ENCODE measurements around the gene GOSR2.

Gene GOSR2

DNA sequence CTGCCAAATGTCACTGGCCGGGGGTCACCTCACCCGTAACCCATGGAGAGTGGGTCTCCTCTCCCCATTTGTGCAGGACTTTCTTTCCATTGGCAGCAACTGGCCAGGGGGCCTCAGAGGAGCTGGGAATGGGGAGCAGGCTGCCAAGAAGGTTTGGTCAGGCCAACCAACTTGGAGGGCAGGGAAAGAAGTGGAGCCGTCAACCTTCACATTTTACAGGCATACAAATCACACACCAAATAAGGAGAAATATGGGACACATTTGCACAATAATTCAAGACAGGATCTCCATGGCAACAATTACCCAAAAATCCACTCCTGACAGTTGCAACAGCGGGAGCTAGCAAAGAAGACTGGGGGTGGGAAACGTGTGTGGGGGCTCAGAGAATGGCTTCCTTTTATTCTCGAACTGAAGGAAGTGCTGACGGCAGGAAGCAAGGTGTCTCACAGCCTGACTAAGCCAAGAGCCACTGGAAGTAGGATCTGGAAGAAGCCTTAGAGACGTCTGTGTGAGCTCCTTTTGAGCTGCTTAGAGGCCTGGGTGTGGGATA is 35.2 kb downstream of the GOSR2 start:
- H3K9ac ChIP-seq (ENCODE audit: low read length), result no peak overlapping the region
- H3K36me3 ChIP-seq (ENCODE audit: control insufficient read depth, insufficient read depth, low read length), result no peaks in the 10 kb centered on the region
- no peaks in the 10 kb centered on the region for H3K27me3 ChIP-seq (ENCODE audit: control insufficient read depth, insufficient read depth, low read length)
- no peaks in the 10 kb centered on the region for H3K4me1 ChIP-seq (ENCODE audit: control insufficient read depth, insufficient read depth, low read length)
- no peak overlapping the region for H3K4me3 ChIP-seq (ENCODE audit: low read length)
- no peaks in the 10 kb centered on the region for H3K9me3 ChIP-seq (ENCODE audit: control insufficient read depth, low read length)

DNA sequence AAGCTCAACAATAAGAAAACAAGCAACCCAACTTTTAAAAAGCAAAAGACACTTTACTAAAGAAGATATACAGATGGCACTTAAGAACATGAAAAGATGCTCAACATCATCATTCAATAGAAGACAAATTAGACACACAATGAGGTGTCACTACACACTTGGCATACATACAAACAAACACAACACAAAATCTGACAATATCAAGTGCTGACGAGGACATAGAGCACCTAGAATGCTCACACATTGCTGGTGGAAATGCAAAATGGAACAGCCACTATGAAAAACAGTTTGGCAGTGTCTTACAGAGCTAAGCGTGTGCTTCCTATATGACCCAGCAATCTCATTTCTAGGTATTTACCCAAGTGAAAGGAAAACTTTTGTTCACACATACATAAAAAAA is 37.2 kb downstream of the GOSR2 start:
- Histone ChIP-seq H3K27me3 (ENCODE audit: control insufficient read depth, insufficient read depth, low read length) (no peaks in the 10 kb centered on the region), H3K4me3 (ENCODE audit: low read length) (no peak overlapping the region), H3K9me3 (ENCODE audit: control insufficient read depth, low read length) (no peaks in the 10 kb centered on the region), H3K9ac (ENCODE audit: low read length) (no peak overlapping the region), H3K36me3 (ENCODE audit: control insufficient read depth, insufficient read depth, low read length) (no peaks in the 10 kb centered on the region), H3K4me1 (ENCODE audit: control insufficient read depth, insufficient read depth, low read length) (no peaks in the 10 kb centered on the region)

DNA sequence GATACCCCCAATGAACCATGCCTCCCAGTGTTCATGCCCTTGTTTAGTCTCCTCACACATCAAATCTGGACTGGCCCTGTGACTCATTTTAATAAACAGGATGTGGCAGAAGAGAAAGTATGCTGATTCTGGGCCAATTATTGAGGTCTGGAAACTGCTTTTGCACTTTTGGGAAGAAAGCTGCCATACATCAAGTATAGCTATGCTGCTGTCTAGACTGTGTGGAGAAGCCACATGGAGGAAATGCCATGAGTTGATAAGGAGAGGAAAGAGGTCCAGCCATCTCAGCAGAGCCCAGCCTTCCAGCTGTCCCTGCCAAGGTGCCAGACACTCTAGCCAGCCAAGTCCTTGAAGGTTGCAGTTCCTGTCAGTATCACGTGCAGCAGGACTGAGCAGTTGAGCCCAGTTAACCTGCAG is 39.4 kb downstream of the GOSR2 start:
- H3K27me3 ChIP-seq (ENCODE audit: control insufficient read depth, insufficient read depth, low read length), result no peaks in the 10 kb centered on the region
- no peaks in the 10 kb centered on the region for H3K9me3 ChIP-seq (ENCODE audit: control insufficient read depth, low read length)
- H3K9ac ChIP-seq (ENCODE audit: low read length), result no peak overlapping the region
- no peaks in the 10 kb centered on the region for H3K36me3 ChIP-seq (ENCODE audit: control insufficient read depth, insufficient read depth, low read length)
- no peak overlapping the region for H3K4me3 ChIP-seq (ENCODE audit: low read length)
- no peaks in the 10 kb centered on the region for H3K4me1 ChIP-seq (ENCODE audit: control insufficient read depth, insufficient read depth, low read length)

DNA sequence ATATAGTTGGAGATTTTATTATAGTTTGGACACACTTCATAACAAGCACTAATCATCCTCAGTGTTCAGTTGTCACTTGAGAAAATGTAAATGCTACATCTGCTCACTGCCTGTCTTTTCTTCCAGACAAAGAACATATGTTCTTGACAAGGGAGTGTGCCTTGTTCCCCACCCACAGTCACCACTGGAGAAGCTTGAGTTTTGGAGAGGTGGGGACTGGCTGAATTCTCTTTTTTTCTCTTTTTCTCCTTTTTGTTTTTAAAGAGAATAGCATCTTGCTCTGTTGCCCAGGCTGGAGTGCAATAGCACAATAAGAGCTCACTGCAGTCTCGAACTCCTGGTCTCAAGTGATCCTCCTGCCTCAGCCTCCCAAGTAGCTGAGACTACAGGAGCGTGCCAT is 40.6 kb downstream of the GOSR2 start:
- Histone ChIP-seq H3K4me3 (ENCODE audit: low read length) (no peak overlapping the region), H3K9me3 (ENCODE audit: control insufficient read depth, low read length) (no peaks in the 10 kb centered on the region), H3K36me3 (ENCODE audit: control insufficient read depth, insufficient read depth, low read length) (no peaks in the 10 kb centered on the region), H3K9ac (ENCODE audit: low read length) (no peak overlapping the region), H3K27me3 (ENCODE audit: control insufficient read depth, insufficient read depth, low read length) (no peaks in the 10 kb centered on the region), H3K4me1 (ENCODE audit: control insufficient read depth, insufficient read depth, low read length) (no peaks in the 10 kb centered on the region)

DNA sequence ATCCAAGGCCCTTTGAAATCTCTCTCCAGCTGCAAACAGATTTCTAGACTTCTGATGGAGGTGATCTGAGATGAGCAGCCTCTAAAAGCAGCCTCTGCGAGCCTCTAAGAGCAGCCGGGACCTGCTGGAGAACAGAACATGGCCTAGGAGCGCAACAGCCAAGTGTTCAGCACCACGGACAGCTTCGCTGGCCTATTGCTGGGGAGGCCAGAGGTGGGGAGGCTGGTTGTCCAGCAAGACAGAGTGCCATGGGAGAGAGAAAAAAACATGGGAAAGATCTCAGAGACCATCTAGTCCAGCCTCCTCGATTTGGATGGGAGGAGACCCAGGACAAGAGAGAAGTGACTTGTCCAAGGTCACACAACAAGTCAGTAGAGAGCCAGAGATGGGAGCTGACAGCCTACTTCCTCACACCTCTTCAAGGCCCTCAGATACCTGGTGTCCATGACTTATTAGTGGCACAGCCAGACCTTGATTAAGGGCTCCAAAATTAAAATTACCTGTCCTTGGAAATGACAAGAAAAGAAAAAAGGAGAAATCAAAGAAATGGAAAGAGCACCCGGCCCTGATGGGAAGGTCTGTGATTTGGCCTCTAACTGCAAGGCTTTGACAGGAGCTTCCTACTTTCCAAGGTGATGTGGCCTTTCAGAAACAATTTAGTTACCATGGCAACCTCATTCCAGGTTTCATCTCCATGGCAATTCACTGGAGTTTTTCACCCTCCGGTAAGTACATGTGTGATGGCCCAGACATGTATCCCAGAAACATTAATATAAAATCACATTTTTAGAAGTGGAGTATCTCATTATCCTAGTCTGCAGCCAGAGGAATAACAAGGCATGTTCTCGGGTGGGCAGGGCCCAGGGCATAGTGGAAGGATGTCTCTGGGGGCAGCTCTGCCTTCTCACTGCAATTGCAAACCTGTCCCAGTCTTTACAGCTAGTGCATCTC is 41.6 kb downstream of the GOSR2 start:
- Histone ChIP-seq H3K27me3 (ENCODE audit: control insufficient read depth, insufficient read depth, low read length) (no peaks in the 10 kb centered on the region), H3K4me1 (ENCODE audit: control insufficient read depth, insufficient read depth, low read length) (no peaks in the 10 kb centered on the region)

DNA sequence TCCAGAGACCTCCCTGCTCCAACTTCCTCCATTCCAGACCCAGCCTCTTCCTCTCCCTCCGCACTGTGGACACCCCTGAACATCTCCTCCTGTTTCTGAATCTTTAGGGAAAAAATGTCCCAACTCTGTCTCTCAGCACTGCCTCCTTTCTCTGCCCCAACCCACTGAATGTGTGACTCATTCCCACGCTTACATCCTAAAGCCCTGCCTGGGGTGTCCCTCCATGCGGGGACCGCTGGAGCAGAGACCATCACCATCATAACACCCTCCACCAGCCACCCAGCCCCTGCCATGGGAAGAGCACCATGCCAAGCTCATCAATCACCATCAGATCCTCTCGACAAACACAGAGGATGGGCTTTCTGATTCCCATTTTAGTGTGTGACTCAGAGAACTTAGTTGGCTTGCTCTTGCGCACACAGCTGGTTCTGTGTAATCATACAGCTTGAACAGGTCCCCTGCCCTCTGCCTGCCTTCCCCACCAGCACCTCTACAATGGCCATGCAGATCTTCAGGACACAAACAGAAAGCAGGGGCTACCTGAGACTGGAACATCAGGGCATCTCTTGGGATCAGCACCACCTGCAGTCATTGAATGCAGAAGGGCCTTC is 45.4 kb downstream of the GOSR2 start:
- no peaks in the 10 kb centered on the region for H3K9me3 ChIP-seq (ENCODE audit: control insufficient read depth, low read length)
- no peaks in the 10 kb centered on the region for H3K27me3 ChIP-seq (ENCODE audit: control insufficient read depth, insufficient read depth, low read length)
- H3K36me3 ChIP-seq (ENCODE audit: control insufficient read depth, insufficient read depth, low read length), result no peaks in the 10 kb centered on the region
- H3K4me3 ChIP-seq (ENCODE audit: low read length), result no peak overlapping the region
- no peak overlapping the region for H3K9ac ChIP-seq (ENCODE audit: low read length)
- no peaks in the 10 kb centered on the region for H3K4me1 ChIP-seq (ENCODE audit: control insufficient read depth, insufficient read depth, low read length)

More for the DNA sequence above, 41.6 kb downstream of the GOSR2 start:
- H3K4me3 ChIP-seq (ENCODE audit: low read length), result no peak overlapping the region
- H3K9ac ChIP-seq (ENCODE audit: low read length), result no peak overlapping the region
- H3K9me3 ChIP-seq (ENCODE audit: control insufficient read depth, low read length), result no peaks in the 10 kb centered on the region
- no peaks in the 10 kb centered on the region for H3K36me3 ChIP-seq (ENCODE audit: control insufficient read depth, insufficient read depth, low read length)

DNA sequence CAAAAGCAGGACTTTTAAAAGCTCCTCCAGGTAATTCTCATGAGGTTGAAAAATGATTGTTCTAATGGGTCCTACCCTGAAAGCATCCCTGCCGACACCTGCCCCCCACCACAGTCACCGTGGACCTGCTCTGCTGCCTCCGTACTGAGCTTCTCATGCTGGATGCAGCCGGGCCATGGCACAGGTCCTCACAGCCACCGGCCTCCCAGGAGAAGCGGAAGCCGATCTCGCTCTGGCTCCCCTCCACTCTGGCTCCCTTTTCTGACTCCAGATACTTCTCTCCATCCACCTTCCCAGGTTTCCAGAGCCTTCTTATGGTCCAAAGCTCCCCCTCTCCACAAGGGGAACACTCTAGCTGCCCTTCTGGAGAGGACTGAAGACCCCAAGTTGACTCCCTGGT is 45.9 kb downstream of the GOSR2 start:
- Histone ChIP-seq H3K9me3 (ENCODE audit: control insufficient read depth, low read length) (no peaks in the 10 kb centered on the region), H3K27me3 (ENCODE audit: control insufficient read depth, insufficient read depth, low read length) (peaks cover under 1% of the 10 kb centered on the region), H3K4me3 (ENCODE audit: low read length) (no peak overlapping the region), H3K4me1 (ENCODE audit: control insufficient read depth, insufficient read depth, low read length) (no peaks in the 10 kb centered on the region), H3K36me3 (ENCODE audit: control insufficient read depth, insufficient read depth, low read length) (no peaks in the 10 kb centered on the region), H3K9ac (ENCODE audit: low read length) (no peak overlapping the region)

DNA sequence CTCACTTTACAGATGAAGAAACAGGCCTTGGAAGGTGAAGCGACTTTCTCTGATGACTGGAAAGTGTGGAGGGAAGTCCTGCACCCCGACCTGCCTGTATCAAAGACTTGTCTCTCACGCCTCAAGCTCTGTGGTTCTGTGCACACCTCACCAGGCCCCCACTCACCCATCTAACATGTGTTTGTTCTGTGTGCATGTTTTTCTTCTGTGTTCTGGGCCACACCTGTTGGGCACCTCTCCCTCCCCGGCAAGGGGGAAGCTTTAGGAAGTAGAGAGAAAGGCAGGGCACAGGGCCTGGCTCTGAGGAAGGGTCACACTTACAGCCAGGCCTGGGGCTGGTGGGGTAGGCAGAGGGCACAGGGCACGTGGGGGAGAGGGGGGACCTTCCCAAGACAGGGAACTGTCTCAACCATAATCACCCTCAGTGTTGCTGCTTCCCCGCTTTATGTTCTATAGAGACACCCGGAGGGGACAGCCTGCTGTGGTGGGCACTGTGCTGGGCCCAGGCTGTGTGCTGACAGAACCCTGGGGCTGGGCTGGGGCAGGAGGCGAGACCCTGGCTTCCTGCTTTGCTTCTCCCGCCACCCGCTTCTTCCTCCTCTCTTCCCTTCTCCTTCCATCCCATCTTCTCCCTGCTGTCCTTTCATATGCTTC is 48.8 kb downstream of the GOSR2 start:
- Histone ChIP-seq H3K9ac (ENCODE audit: low read length) (no peak overlapping the region), H3K9me3 (ENCODE audit: control insufficient read depth, low read length) (no peaks in the 10 kb centered on the region), H3K27me3 (ENCODE audit: control insufficient read depth, insufficient read depth, low read length) (peaks cover 7% of the 10 kb centered on the region), H3K4me3 (ENCODE audit: low read length) (no peak overlapping the region), H3K36me3 (ENCODE audit: control insufficient read depth, insufficient read depth, low read length) (no peaks in the 10 kb centered on the region), H3K4me1 (ENCODE audit: control insufficient read depth, insufficient read depth, low read length) (no peaks in the 10 kb centered on the region)

DNA sequence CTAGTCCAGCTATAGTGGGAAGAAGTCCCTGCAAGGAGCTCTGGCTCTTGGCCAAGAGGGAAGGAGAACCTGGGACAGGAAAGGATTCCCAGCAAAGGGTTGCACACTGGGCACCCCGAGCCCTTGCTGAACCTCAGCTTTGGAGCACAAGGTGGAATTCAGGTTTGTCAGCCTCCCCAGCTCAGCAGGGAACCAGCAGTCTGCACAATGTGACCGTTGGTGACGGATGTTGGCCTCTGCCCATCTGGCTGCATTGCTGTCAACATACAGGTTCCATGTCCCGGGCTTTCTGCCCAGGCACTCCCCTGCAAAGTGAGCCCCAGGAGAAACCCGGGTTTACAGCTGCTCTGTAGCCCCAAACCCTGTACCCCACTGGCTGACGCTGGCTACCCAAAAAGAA is 49.4 kb downstream of the GOSR2 start:
- H3K36me3 ChIP-seq (ENCODE audit: control insufficient read depth, insufficient read depth, low read length), result no peaks in the 10 kb centered on the region

DNA sequence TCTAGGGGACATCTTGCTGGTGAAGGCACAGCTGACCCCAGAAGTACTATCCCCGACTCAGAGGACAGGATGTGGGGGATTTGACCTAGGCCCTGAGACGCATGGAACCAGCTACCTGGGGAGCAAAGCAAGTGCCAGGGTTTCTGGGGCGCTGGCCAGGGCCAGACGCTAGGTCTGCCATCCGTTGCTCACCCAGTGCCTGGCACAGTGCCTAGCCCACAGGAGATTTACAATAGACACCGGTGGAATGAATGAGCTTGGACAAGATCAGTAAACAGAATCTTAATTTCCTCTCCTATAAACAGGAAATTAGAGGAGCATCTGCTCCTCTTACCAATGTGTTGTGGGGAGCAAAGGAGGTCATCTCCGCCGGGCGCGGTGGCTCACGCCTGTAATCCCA is 51.1 kb downstream of the GOSR2 start:
- no peak overlapping the region for H3K4me3 ChIP-seq (ENCODE audit: low read length)
- H3K9ac ChIP-seq (ENCODE audit: low read length), result no peak overlapping the region
- H3K4me1 ChIP-seq (ENCODE audit: control insufficient read depth, insufficient read depth, low read length), result peaks cover 8% of the 10 kb centered on the region
- no peaks in the 10 kb centered on the region for H3K9me3 ChIP-seq (ENCODE audit: control insufficient read depth, low read length)
- H3K27me3 ChIP-seq (ENCODE audit: control insufficient read depth, insufficient read depth, low read length), result peaks cover 30% of the 10 kb centered on the region
- no peaks in the 10 kb centered on the region for H3K36me3 ChIP-seq (ENCODE audit: control insufficient read depth, insufficient read depth, low read length)

More for the DNA sequence above, 49.4 kb downstream of the GOSR2 start:
- Histone ChIP-seq H3K4me1 (ENCODE audit: control insufficient read depth, insufficient read depth, low read length) (no peaks in the 10 kb centered on the region), H3K27me3 (ENCODE audit: control insufficient read depth, insufficient read depth, low read length) (peaks cover 13% of the 10 kb centered on the region), H3K9ac (ENCODE audit: low read length) (no peak overlapping the region), H3K9me3 (ENCODE audit: control insufficient read depth, low read length) (no peaks in the 10 kb centered on the region), H3K4me3 (ENCODE audit: low read length) (no peak overlapping the region)

DNA sequence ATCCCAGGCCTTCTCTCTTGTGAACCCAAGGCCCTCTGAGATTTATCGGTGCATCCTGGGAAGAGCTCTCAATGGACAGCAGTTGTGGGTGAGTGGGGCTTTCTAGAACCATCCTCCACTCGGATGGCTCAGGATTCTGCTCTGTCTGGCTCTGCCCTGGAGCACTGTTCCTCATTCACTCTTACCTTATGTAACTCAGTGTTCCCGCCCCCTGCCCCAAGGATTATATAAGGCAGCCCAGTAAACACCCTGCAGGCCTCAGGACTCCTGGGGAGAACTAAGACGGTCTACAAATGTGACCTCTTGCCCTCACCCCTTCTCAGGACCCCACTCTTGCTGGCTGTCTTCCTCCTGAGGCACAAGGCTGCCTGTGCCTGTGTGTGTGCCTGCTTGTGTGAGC is 52.3 kb downstream of the GOSR2 start:
- Histone ChIP-seq H3K4me1 (ENCODE audit: control insufficient read depth, insufficient read depth, low read length) (peaks cover 8% of the 10 kb centered on the region), H3K27me3 (ENCODE audit: control insufficient read depth, insufficient read depth, low read length) (peaks cover 37% of the 10 kb centered on the region), H3K9ac (ENCODE audit: low read length) (no peak overlapping the region)

More for the DNA sequence above, 52.3 kb downstream of the GOSR2 start:
- Histone ChIP-seq H3K9me3 (ENCODE audit: control insufficient read depth, low read length) (no peaks in the 10 kb centered on the region), H3K4me3 (ENCODE audit: low read length) (no peak overlapping the region), H3K36me3 (ENCODE audit: control insufficient read depth, insufficient read depth, low read length) (no peaks in the 10 kb centered on the region)
